Activated T-cell treated with anti-CD3 and anti-CD28 coated beads for 4 hours (primary cell): ENCODE measurements around the gene ALKBH5.
A peak's percentile ranks its signal among the peaks of the same experiment; 100 is the strongest.
"Not testable (repeated sequence)": the region's sequence is repeated elsewhere in the genome, so short reads cannot be mapped to it uniquely, and the experiment has no call there.

Source experiments
- DNase-seq: peaks from one replicate; pipeline ENCODE4 v3.0.0-alpha.2; 2020

The ALKBH5 gene

GRCh38 chr17:18186627-18186982 lies 3.0 kb downstream of the ALKBH5 start:
- no peak for DNase-seq

- DNase-seq = no peak
Measured at GRCh38 chr17:18187226-18187625, 3.6 kb downstream of the ALKBH5 start.

- DNase-seq = no peak
Measured at GRCh38 chr17:18187821-18188761, 4.5 kb downstream of the ALKBH5 start.

- DNase-seq = no peak
Measured at GRCh38 chr17:18190628-18191235, 7.1 kb downstream of the ALKBH5 start.

GRCh38 chr17:18191236-18191667 lies 7.6 kb downstream of the ALKBH5 start:
- no peak for DNase-seq

GRCh38 chr17:18191967-18192366 lies 8.3 kb downstream of the ALKBH5 start:
- no peak for DNase-seq

GRCh38 chr17:18194394-18194793 lies 10.8 kb downstream of the ALKBH5 start:
- no peak for DNase-seq

- DNase-seq = no peak
Measured at GRCh38 chr17:18194804-18195203, 11.2 kb downstream of the ALKBH5 start.

- no peak for DNase-seq
Measured at GRCh38 chr17:18195246-18195645, 11.6 kb downstream of the ALKBH5 start.

- DNase-seq = no peak
Measured at GRCh38 chr17:18197535-18198194, 14.0 kb downstream of the ALKBH5 start.

- no peak for DNase-seq
Measured at GRCh38 chr17:18198530-18198929, 14.9 kb downstream of the ALKBH5 start.

GRCh38 chr17:18201108-18201507 lies 17.5 kb downstream of the ALKBH5 start:
- no peak for DNase-seq

GRCh38 chr17:18203308-18203707 lies 19.7 kb downstream of the ALKBH5 start:
- no peak for DNase-seq

GRCh38 chr17:18205861-18206260 lies 22.2 kb downstream of the ALKBH5 start:
- DNase-seq = no peak

- DNase-seq = no peak
Measured at GRCh38 chr17:18206962-18207361, 23.3 kb downstream of the ALKBH5 start.

GRCh38 chr17:18208092-18208491 lies 24.5 kb downstream of the ALKBH5 start:
- no peak for DNase-seq

GRCh38 chr17:18213666-18214270 lies 30.1 kb downstream of the ALKBH5 start:
- no peak for DNase-seq

GRCh38 chr17:18216906-18217305 lies 33.3 kb downstream of the ALKBH5 start:
- DNase-seq = not testable (repeated sequence)

GRCh38 chr17:18217412-18218015 lies 33.9 kb downstream of the ALKBH5 start:
- DNase-seq = peak; percentile 70

GRCh38 chr17:18218756-18219415 lies 35.3 kb downstream of the ALKBH5 start:
- DNase-seq = no peak

GRCh38 chr17:18224053-18224386 lies 40.4 kb downstream of the ALKBH5 start:
- no peak for DNase-seq

GRCh38 chr17:18224387-18225120 lies 40.9 kb downstream of the ALKBH5 start:
- no peak for DNase-seq
